RPMI8226 (cell line): Measurements from ENCODE around the gene OR4D1.
A peak's percentile ranks its signal among the peaks of the same experiment; 100 is the strongest.
"Not testable (repeated sequence)": the region's sequence is repeated elsewhere in the genome, so short reads cannot be mapped to it uniquely, and the experiment has no call there.

Experiments
- DNase-seq: peaks from one replicate; pipeline ENCODE4 v3.0.0-alpha.2; 2015

Gene OR4D1

GRCh38 chr17:58147930-58148434, at the start of gene OR4D1:
TSS of gene OR4D1 (plus strand) at chr17:58148384. CDS start at chr17:58155154, 6,770 bp downstream.
- DNase-seq = no peak

- DNase-seq = no peak
These were observed 47.7 kb upstream of the OR4D1 start for GRCh38 chr17:58100506-58100905.

- not testable (repeated sequence) for DNase-seq
These were observed 46.3 kb upstream of the OR4D1 start for GRCh38 chr17:58101898-58102297.

- no peak for DNase-seq
These were observed 43.1 kb upstream of the OR4D1 start for GRCh38 chr17:58105093-58105492.

- no peak for DNase-seq
These were observed 40.9 kb upstream of the OR4D1 start for GRCh38 chr17:58107306-58107705.

GRCh38 chr17:58109197-58109596, 39.0 kb upstream of the OR4D1 start:
- no peak for DNase-seq

- no peak for DNase-seq
These were observed 38.2 kb upstream of the OR4D1 start for GRCh38 chr17:58110012-58110411.

GRCh38 chr17:58111676-58112075, 36.5 kb upstream of the OR4D1 start:
- DNase-seq = no peak

- DNase-seq = peak; percentile 80
These were observed 35.1 kb upstream of the OR4D1 start for GRCh38 chr17:58112970-58113631.

- no peak for DNase-seq
These were observed 34.2 kb upstream of the OR4D1 start for GRCh38 chr17:58113947-58114346.

GRCh38 chr17:58117382-58117781, 30.8 kb upstream of the OR4D1 start:
- DNase-seq = no peak

GRCh38 chr17:58119491-58119890, 28.7 kb upstream of the OR4D1 start:
- no peak for DNase-seq

GRCh38 chr17:58120195-58120822, 27.9 kb upstream of the OR4D1 start:
- peak; percentile 75 for DNase-seq

- peak; percentile 73 for DNase-seq
These were observed 26.3 kb upstream of the OR4D1 start for GRCh38 chr17:58121925-58122324.

- DNase-seq = no peak
These were observed 20.3 kb upstream of the OR4D1 start for GRCh38 chr17:58127846-58128245.

GRCh38 chr17:58132697-58133096, 15.5 kb upstream of the OR4D1 start:
- DNase-seq = not testable (repeated sequence)

- DNase-seq = peak; percentile 53
These were observed 11.4 kb upstream of the OR4D1 start for GRCh38 chr17:58136669-58137279.

- DNase-seq = no peak
These were observed 6.7 kb upstream of the OR4D1 start for GRCh38 chr17:58141505-58141904.

GRCh38 chr17:58143335-58143734, 4.8 kb upstream of the OR4D1 start:
- not testable (repeated sequence) for DNase-seq

- DNase-seq = no peak
These were observed 3.4 kb upstream of the OR4D1 start for GRCh38 chr17:58144801-58145200.

- DNase-seq = no peak
These were observed 425 bp downstream of the OR4D1 start for GRCh38 chr17:58148609-58149008.

- no peak for DNase-seq
These were observed 2.2 kb downstream of the OR4D1 start for GRCh38 chr17:58150394-58150793.

GRCh38 chr17:58153046-58153445, 4.9 kb downstream of the OR4D1 start:
- DNase-seq = no peak

- DNase-seq = no peak
These were observed 5.5 kb downstream of the OR4D1 start for GRCh38 chr17:58153671-58154070.
